NAMALWA (cell line): ENCODE results near the gene TMEM234.
A peak's percentile ranks its signal among the peaks of the same experiment; 100 is the strongest.
"Not testable (repeated sequence)": the region's sequence is repeated elsewhere in the genome, so short reads cannot be mapped to it uniquely, and the experiment has no call there.

Source experiments
- DNase-seq: peaks from one replicate; pipeline ENCODE4 v3.0.0-alpha.2; 2015; ENCODE audit warnings: low spot score

The TMEM234 gene

GRCh38 chr1:32221980-32222755, at the start of gene TMEM234, which contains the start of gene EIF3I:
TSS of gene TMEM234 (minus strand) at chr1:32222353. CDS start at chr1:32222322, 31 bp downstream.
TSS of gene EIF3I (plus strand) at chr1:32222407. CDS start at chr1:32222442, 35 bp downstream.
- peak; percentile 94 for DNase-seq

- no peak for DNase-seq
These were observed 47.6 kb upstream of the TMEM234 start for GRCh38 chr1:32269744-32270143.

GRCh38 chr1:32266921-32267591, 44.9 kb upstream of the TMEM234 start:
- DNase-seq: no peak

DNA sequence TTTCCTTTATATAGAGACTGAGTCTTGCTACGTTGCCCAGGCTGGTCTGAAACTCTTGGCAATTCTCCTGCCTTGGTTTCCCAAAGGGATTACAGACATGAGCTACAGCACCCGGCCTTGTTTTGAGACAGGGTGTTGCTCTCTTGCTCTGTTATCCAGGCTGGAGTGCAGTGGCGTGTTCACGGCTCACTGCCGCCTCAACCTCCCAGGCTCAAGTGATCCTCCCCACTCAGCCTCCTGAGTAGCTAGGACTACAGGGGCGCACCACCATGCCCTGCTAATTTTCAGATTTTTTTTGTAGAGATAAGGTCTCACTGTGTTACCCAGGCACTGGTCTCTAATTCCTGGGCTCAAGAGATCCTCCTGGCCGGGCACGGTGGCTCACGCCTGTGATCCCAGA, 43.7 kb upstream of the TMEM234 start:
- DNase-seq: no peak

DNA sequence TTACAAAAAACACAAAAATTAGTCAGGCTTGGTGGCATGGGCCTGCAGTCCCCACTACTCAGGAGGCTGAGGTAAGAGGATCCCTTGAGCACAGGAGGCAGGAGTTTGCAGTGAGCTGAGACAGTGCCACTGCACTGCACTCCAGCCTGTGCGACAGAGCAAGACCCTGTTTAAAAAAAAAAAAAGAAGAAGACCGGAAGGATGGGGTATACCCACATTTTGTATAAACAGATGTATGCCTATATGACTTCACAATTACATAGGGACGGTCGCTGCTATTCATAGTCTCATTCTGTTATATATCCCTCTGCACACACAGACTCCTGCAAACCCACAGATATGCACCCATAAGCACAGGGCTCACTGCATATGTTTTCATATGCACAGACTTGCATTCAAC, 41.6 kb upstream of the TMEM234 start:
- DNase-seq: peak; percentile 86

DNA sequence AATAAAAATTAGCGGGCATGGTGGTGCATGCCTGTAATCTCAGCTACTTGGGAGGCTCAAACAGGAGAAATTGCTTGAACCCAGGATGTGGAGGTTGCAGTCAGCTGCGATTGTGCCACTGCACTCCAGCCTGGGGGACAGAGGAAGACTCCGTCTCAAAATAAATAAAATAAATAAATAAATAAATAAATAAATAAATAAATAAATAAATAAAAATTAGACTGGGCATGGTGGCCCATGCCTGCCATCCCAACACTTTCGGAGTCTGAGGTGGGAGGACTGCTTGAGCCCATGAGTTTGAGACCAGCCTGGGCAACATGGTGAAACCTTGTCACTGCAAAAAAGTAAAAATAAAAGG, 41.1 kb upstream of the TMEM234 start:
- DNase-seq: not testable (repeated sequence)

GRCh38 chr1:32257227-32257508, 35.0 kb upstream of the TMEM234 start:
- DNase-seq: no peak

GRCh38 chr1:32256473-32257226, 34.5 kb upstream of the TMEM234 start:
- no peak for DNase-seq

DNA sequence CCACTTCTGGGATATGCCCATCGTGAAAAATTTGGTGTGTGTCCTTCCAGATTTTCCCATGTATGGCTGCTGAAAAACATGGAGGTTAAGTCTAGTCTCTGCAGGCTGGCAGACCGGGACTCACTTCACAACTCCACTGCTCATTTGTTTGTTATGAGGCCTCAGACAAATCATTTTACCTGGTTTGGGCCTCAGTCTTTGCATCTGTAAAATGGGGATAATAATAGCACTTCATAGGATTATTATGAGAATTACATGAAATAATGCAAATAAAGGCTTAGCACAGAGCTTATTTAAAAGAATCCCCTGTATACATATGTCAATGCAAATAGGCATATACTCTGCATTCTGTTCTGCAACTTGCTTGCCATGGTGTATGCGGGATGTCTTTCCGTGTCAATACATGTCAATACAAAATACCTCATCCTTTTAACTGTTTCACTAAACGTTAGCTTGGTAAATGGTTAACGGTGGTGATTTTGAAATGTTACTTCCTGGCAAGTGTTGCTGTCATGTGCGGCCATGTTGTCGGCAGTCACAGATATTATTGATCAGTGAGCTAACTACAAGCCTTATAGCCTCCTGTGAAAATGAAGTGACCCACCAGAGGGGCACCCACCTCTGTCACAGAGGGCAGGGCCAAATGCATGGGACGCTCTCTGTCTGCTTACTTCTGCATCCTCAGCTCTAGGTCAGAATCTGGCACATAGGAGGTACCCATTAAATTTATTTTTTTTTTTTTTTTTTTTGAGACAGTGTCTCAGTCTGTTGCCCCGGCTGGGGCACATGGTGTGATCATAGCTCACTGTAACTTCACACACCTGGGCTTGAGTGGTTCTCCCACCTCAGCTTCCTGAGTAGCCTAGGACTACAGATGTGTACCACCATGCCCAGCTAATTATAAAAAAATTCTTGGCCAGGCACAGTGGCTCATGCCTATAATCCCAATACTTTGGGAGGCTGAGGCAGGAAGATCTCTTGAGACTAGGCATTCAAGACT, 33.2 kb upstream of the TMEM234 start:
- no peak for DNase-seq

DNA sequence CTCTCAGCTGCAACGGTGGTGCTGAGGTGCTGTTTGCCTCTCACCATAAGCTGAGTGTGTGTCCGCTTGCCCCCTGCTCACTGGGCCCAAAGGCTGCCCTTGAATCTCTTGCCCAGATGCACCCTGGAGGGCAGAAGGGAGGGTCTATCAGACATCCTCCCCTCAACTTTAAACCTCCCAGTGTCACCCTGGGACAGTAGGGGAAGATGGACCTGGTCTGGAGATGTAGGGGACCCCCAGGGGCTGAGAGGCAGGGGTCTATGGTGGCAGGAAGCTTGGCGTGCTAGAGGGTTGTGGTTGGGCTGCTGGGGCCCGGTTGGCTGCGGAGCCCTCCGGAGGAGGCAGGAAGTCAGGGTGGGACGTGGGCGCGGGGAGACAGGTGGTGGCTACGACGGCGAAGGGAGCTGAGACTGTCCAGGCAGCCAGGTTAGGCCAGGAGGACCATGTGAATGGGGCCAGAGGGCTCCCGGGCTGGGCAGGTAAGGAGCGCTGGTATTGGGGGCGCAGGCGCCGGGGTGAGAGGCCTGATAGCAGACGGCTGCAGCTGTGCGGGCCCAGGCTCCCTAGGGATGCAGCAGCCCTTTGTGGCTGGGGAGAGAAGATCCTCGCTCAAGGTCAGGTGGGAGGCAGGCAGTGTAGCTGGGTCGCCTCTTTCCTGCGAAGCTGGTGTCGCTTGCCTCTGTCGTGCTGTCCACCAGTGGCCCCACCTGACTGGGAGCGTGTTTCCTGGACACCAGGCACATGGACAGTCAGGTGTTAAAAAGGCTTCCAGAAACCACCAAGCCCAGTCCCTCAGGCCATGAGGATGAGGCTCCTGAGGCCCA, 29.0 kb upstream of the TMEM234 start, which contains the start of gene LCK:
Gene LCK (plus strand): TSS at position 373 of the 824 bp plus-strand sequence. CDS start 23,065 bp downstream, outside the sequence.
- DNase-seq: peak; percentile 77

DNA sequence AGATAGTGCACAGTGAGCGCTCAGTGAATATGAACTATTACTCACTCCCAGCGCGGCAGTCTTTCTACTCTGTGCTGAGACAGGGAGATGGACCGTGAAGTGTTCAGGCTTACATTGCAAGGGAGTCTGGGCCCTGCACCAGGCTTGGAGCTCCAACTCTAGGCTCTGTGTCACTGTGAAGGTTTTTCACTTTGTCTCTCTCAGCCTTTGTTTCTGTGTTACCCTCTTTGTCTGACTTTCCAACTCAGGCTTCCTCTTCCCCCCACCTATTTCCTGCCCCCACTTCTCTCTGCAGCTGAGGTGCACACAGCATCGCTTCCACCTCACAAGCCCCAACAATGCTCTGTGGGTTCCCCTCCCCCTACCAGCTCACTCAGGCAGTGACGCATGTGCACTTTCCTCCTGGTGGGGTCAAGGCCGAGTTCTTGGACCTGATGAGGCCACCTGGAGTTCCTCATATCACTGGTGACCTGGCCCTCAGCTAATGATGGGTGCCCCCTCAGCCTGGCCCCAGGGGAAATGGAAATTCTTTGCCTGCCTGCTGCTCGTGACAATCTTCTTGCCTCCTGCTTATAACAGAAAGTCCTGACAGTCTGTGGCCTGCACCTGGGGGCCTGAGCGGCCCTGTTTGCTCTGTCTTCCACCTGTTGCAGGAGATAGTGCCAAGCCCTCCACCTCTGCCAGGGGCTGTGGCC, 27.8 kb upstream of the TMEM234 start:
- DNase-seq: peak; percentile 89

DNA sequence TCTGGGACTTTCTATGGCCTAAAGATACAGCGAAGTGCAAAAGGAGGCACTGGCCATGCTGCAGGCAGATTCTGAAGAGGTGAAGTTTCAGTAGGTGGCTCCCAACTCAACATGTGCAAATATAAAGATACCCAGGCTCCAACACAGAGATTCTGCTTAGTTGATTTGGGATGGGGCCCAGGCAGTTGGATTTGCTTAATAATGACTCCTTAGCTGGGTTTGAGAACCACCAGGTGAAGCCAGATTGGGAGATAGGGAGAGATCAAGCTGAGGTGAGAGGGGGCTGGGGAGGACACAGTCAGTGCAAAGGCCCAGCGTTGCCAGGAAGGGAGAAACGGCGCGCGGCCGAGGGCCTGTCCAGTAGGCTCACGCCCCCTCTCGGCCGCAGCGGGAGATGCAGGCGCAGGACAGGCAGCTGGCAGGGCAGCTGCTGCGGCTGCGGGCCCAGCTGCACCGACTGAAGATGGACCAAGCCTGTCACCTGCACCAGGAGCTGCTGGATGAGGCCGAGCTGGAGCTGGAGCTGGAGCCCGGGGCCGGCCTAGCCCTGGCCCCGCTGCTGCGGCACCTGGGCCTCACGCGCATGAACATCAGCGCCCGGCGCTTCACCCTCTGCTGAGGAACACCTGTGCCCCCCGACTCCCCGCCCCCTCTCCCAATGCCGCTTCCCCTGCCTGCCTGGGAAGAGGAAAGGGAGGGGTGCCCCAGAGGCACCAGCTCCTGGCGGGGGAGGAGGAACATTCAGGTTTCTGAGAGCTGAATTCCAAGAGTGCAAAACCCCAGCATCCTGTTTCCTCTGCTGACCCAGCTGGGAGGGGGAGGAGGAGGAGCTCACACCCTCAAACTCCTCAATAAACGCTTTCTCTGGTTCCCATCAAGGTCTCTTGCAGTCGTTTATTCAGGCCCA, 26.1 kb upstream of the TMEM234 start:
- peak; percentile 85 for DNase-seq

DNA sequence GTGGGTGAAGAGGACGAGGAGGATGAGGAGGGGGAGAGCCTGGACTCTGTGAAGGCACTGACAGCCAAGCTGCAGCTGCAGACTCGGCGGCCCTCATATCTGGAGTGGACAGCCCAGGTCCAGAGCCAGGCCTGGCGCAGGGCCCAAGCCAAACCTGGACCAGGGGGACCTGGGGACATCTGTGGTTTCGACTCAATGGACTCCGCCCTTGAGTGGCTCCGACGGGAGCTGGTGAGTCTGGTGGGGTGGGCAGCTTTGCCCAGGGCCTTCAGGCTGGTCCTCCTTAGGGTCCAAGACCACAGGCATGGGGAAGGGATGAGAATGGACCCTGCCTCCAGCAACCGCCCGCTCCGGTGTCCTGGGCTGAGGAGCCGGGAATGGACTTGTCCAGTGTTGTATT, 25.3 kb upstream of the TMEM234 start:
- no peak for DNase-seq

DNA sequence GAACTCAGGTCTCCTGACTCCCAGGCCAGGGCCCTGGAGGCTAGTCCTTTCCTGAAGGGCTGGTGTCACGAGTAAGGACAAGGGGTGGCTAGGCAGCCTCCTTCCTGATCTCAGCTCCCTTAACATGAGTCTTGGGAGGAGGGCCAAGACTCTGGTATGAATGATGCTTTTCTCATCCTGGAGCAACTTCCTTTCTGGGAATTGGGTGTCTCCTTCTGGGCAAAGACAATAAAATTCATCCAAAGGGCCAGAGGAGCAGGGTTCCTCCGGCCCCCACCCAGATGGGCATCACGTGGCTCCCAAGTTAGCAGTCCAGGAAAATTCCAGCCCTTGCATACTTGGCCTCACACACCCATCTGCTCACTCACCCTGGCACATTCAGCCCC, 24.7 kb upstream of the TMEM234 start, which contains the start of gene FAM167B:
Gene FAM167B (plus strand): TSS at position 335 of the 386 bp plus-strand sequence. CDS start 200 bp downstream, outside the sequence.
- DNase-seq: no peak

DNA sequence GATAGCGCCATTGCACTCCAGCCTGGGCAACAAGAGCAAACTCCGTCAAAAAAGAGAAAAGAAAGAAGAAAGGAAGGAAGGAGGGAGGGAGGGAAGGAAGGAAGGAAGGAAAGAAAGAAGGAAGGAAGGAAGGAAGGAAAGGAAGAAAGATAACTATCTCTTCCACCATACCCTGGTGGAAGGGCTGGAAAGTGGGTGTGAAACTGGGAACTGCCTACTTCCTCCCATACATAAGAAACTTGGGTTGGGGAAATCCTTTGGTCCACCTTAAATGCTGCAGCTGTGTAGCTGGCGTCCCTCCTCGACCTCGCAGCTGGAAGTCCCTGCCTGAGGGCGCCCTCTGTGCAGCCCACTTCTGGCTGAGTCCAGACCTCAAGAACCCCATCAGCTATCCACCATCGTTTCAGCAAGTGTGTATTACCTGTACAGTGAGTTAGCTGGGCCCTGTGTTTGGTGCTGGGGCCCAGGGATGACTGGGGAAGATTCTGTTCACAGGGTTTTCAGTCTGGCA, 20.2 kb upstream of the TMEM234 start:
- no peak for DNase-seq

DNA sequence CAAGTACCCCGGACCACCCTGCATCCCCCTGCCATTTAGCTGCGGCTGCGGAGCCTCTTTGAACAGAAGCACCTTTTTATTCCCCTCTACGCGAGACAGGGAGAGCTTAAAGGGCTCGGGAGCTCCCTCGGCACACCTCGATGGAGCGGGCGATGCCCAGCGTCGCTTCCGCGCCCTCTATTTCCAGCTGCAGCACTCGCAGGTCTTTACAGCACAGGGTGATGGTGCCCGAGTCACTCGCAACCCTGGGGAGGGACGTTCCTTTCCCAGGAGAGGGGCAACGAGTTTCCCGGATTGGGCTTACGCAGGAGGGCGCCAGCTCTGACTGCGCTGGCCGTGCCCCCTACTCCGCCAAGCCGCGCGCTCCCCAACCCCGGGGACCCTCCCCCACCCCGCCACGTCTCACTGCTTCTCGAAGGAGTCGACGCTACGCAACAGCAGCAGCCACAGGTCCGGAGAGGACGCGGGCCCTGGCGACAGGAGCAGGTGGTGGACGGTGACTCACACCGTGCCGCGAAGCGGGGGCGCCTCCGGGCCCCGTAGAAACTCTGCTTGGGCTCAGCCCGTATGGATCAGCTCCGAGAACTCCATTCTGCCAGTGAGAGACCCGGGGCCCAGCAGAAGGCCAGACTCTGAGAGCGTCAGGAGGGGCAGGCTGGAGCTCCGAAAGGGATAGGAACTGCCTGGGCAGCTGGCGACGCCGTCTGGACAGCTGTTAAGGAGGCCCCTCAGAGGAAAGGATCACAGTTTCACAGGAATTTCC, 19.0 kb upstream of the TMEM234 start:
- DNase-seq: no peak

- no peak for DNase-seq
These were observed 18.2 kb upstream of the TMEM234 start for GRCh38 chr1:32240140-32240951.
